HG03025 (cell line): ENCODE data around the gene CHD5.

Experiments used
- ATAC-seq: cut with Tn5 transposase; IDR thresholded peaks from one replicate; pipeline ENCODE4 v1.9.1; 2021; ENCODE audit warnings: mild to moderate bottlenecking, moderate library complexity; ENCODE audit not compliant: unreplicated experiment, low FRiP score

CHD5 gene

DNA sequence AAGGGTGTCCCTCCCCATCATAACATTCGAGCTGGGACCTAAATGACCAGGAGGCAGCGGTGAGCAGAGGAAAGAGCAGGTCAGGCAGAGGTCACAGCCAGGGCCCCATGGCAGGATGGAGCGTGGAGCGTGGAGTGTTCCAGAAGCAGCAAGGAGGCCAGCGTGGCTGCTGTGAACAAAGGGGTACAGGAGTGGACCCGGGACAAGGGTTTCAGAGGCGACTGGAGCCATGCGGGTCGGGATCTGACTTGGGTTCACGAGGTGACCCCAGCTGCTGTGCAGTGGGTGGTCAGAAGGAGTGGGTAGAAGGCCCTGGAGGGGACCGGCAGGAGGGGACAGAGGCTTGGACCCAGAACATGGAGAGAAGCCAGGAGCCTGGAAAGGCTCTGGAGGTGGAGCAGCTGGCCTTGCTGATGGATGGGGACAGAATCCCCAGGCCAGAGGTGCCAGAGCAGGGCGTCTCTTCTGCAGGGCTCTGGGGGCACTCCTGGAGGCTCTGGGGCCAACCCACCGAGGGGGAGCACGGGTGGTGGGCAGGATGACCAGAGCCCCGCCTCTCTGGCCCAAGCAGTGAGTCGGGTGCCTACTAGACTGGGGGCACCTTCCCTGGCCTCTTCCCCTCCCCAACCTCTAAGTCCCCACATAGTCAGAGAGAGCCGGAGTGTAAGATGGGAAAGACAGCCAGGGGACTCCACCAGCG lies 2.3 kb downstream of the CHD5 start:
- ATAC-seq: no peak

- ATAC-seq: no peak
Observed at GRCh38 chr1:6176779-6177178, 3.3 kb downstream of the CHD5 start.

DNA sequence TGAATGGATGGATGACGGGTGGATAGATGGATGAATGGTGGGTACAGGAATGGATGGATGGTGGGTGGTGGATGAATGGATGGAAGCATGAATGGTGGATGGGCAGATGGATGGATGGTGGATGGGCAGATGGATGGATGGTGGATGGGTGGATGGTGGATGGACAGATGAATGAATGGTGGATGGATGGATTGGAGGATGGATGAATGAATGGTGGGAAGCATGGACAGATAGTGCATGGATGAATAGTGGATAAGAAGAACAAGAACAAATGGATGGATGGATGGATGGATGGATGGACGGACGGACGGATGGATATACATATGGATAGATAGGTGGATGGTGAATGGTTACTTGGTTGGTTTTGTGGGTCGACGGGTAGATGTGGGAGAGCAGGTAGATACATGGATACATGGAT lies 4.7 kb downstream of the CHD5 start:
- ATAC-seq: no peak

- no peak for ATAC-seq
Observed at GRCh38 chr1:6174621-6175410, 5.3 kb downstream of the CHD5 start.

- no peak for ATAC-seq
Observed at GRCh38 chr1:6172549-6172948, 7.6 kb downstream of the CHD5 start.

- ATAC-seq: no peak
Observed at GRCh38 chr1:6171548-6172124, 8.5 kb downstream of the CHD5 start.

DNA sequence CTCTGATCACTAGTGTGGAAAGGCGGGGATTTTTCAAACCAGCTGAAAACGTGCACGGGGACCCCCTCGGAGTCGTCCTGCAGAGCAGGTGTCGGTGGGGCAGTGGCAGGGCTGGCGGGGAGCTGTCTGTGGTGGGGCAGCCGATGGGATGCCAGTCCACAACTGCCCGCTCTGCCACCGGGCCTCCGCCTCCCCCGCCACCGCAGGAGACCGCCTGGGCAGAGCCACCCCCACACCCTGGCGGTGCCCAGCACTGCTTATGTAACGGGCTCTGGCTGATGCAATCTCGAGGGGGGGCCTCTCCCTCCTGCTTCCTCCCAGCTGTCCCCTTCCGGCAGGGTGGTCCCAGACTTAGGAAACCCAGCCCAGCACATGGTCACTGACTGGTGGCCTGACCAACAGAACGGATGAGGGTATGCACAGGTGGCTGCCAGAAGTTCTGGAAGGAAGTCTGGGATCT lies 9.3 kb downstream of the CHD5 start:
- ATAC-seq: no peak

- no peak for ATAC-seq
Observed at GRCh38 chr1:6170116-6170741, 9.9 kb downstream of the CHD5 start.

- no peak for ATAC-seq
Observed at GRCh38 chr1:6168947-6169586, 11.1 kb downstream of the CHD5 start.

DNA sequence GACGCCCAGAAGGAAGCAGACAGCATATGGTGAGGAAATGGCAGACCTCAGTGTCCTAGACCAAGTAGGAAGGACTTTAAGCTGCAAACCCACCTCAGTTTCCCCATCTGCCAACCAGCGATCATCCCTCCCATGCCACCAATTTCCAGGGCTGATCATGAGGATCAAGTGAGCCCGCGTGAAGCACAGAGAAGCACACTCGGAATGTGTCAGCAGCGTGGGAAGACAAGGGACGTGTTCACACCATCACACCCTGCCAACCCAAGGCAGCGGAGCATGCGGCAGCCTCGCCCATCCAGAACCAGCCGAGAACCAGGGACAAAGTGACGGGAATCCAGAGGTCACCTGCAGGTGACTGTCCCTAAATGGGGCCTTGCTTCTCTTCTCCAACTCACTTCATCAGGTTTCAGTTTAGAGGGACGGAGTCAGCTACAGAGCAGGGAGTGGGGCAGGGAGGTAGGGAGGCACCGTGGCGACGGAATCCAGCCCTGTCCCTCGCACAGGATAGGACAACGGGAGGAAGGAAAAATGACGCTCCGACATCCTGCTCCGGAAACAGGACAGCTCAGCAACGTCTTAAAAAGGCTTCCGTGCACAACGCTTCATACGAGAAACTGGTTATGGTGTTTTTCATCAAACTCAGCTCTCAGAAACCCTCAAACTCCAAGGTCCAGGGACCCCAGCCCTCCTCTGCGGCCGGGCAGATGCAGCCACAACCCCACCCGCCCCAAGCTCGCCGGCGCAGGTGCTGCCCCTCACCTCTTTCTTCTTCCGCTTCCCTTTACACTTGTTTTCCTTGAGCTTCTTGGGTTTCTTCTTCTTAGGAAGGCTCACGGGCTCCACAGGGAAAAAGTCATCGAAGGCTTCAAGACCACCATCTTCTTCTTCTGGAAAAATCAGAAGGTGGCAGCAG lies 12.5 kb downstream of the CHD5 start:
- ATAC-seq: no peak

- no peak for ATAC-seq
Observed at GRCh38 chr1:6166655-6167390, 13.3 kb downstream of the CHD5 start.

GRCh38 chr1:6166221-6166620 lies 13.9 kb downstream of the CHD5 start:
- ATAC-seq: no peak

DNA sequence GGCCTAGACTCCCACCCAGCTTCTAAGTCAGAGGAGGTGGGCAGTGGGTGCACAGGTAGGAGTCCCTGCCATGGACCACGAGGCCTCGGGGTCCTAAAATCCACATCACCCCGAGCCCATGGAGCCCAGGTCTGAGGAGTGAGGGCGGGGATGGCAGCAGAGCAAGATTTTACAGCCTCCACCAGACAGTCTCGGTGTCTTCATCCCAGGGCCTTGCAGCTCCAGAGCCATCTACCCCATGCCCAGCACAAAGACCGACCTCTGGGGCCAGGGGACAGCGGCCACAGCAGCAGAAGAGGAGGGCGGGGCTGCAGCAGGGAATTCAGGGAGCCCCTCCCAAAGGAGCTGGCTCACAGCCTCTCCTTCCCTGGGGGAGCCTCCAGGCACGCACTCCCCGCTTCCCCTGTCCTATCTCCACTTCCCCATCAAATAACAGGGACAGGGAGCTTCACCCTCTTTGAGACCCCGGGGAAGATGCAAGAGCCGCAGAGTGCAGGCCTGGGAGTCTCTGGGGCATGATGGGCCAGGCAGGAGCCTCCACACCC lies 14.6 kb downstream of the CHD5 start:
- no peak for ATAC-seq

- ATAC-seq: no peak
Observed at GRCh38 chr1:6165027-6165426, 15.1 kb downstream of the CHD5 start.

- ATAC-seq: no peak
Observed at GRCh38 chr1:6163973-6164617, 16.0 kb downstream of the CHD5 start.

DNA sequence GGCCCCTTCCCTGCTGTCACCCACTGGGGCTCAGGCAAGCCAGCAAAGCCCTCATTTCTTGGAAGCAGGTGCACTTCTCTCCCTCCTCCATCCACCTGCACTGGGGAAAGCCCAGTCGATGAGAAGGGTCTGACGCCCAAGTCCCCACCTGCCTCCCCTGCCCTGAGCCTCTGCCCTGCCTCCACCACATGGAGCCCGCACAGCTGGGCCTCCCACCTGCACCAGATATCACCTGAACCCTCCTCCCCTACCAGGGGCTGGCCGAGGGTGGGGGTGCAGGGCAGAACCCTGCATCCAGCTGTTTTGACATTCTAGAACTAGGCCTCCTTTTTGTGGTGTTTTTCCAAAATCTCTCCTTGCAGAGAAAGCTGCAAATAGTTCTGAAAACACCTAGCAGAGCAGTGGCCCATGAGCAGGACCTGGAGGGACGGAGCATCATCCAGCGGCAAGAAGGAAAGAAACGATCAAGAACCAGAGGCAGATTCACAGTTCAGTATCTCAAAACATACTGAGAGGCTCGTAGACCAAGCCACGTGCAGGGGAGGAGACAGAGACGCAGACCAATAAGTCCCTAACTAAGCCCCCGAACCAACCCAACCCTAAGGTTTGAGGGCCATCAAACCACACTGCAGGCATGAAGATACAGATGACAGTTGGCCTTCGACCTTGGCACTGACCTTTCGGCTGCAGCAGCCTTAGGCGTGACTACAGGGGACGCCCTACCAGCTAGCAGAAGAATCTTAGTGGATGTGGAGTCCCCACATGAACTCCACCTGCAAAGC lies 16.7 kb downstream of the CHD5 start:
- ATAC-seq: no peak

DNA sequence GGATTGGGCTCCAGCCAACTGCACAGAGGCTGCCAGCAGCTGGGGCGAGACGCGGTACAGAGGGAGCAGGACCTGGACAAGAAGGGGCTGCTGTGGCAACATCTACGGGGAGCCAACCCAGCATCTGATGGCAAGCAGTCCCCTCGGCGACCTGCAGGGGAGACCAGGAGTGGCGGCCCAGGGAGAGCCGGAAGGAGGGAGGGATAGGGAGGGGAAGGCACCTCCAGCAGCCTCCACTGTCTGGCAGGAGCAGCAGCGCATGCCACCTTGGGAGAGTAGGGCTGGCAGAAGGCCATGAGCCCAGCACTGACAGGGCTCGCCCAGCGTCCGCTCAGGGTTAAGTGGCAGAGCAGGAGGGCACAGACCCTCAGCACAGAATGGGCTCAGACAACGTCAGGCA lies 17.3 kb downstream of the CHD5 start:
- ATAC-seq: no peak
